HL-60/S4 (cell line): ENCODE data around the gene ZAP70.

Experiments
- in situ Hi-C: fragments of 300-500 bp; cut with MboI; formaldehyde crosslinking; loops from 2 replicates; pipeline ENCODE4 v1.14.3; 2022; ENCODE audit warnings: low sequenced_read_pairs

Gene ZAP70

GRCh38 chr2:97730245-97730644 lies 16.9 kb downstream of the ZAP70 start:
- in situ Hi-C loops = no loop called here

- in situ Hi-C loops = no loop called here
These were observed 18.1 kb downstream of the ZAP70 start for GRCh38 chr2:97731274-97732020.

- in situ Hi-C loops = no loop called here
These were observed 19.3 kb downstream of the ZAP70 start for GRCh38 chr2:97732436-97733340.

- in situ Hi-C loops = no loop called here
These were observed 20.1 kb downstream of the ZAP70 start for GRCh38 chr2:97733341-97734035.

- in situ Hi-C loops = no loop called here
These were observed 21.0 kb downstream of the ZAP70 start for GRCh38 chr2:97734061-97735051.

GRCh38 chr2:97735161-97735561 lies 21.8 kb downstream of the ZAP70 start:
- in situ Hi-C loops = no loop called here

- in situ Hi-C loops = no loop called here
These were observed 22.8 kb downstream of the ZAP70 start for GRCh38 chr2:97736185-97736584.

GRCh38 chr2:97736608-97737330 lies 23.4 kb downstream of the ZAP70 start:
- in situ Hi-C loops = no loop called here

GRCh38 chr2:97737421-97738178 lies 24.2 kb downstream of the ZAP70 start:
- in situ Hi-C loops = no loop called here

- in situ Hi-C loops = no loop called here
These were observed 25.0 kb downstream of the ZAP70 start for GRCh38 chr2:97738179-97739019.

- in situ Hi-C loops = no loop called here
These were observed 25.9 kb downstream of the ZAP70 start for GRCh38 chr2:97739020-97739892.

- in situ Hi-C loops = no loop called here
These were observed 26.5 kb downstream of the ZAP70 start for GRCh38 chr2:97739893-97740245.

GRCh38 chr2:97740590-97741182 lies 27.3 kb downstream of the ZAP70 start:
- in situ Hi-C loops = no loop called here

GRCh38 chr2:97741251-97741650 lies 27.9 kb downstream of the ZAP70 start:
- in situ Hi-C loops = no loop called here

- in situ Hi-C loops = no loop called here
These were observed 28.3 kb downstream of the ZAP70 start for GRCh38 chr2:97741686-97742085.

- in situ Hi-C loops = no loop called here
These were observed 29.0 kb downstream of the ZAP70 start for GRCh38 chr2:97742381-97742847.

- in situ Hi-C loops = no loop called here
These were observed 30.5 kb downstream of the ZAP70 start for GRCh38 chr2:97743913-97744312.
